Loucy (cell line): ENCODE measurements around the gene FNDC3A.

Source experiments
- H2AFZ ChIP-seq: fragments of 200-600 bp; sonication (generic); 2 replicates; pipeline ENCODE4 v1.6.0; 2016; ENCODE audit warnings: antibody characterized with exemption, mild to moderate bottlenecking, low read length, moderate library complexity
- H3F3A ChIP-seq: fragments of 200-600 bp; 2 replicates; pipeline ENCODE4 v1.6.0; 2016; ENCODE audit warnings: antibody characterized with exemption, low read depth, mild to moderate bottlenecking
- H3K27me3 ChIP-seq: fragments of 200-600 bp; sonication (generic); 2 replicates; pipeline ENCODE4 v1.6.1; 2014; ENCODE audit warnings: low read length, mild to moderate bottlenecking; ENCODE audit not compliant: insufficient read depth, poor library complexity, severe bottlenecking
- H3K36me3 ChIP-seq: fragments of 200-600 bp; sonication (generic); 2 replicates; pipeline ENCODE4 v1.6.1; 2016; ENCODE audit warnings: low read length; ENCODE audit not compliant: insufficient read depth
- H3K4me1 ChIP-seq: fragments of 200-600 bp; sonication (generic); 2 replicates; pipeline ENCODE4 v1.5.1; 2014; ENCODE audit warnings: low read length, mild to moderate bottlenecking; ENCODE audit not compliant: insufficient read depth, poor library complexity, severe bottlenecking
- H3K4me2 ChIP-seq: fragments of 200-600 bp; sonication (generic); 2 replicates; pipeline ENCODE4 v1.6.0; 2014; ENCODE audit warnings: antibody characterized with exemption, low read length, low read depth, mild to moderate bottlenecking; ENCODE audit not compliant: poor library complexity, severe bottlenecking
- H3K4me3 ChIP-seq: fragments of 200-600 bp; sonication (generic); 2 replicates; pipeline ENCODE4 v1.5.1; 2014; ENCODE audit warnings: low read length, mild to moderate bottlenecking, mixed read lengths; ENCODE audit not compliant: poor library complexity, severe bottlenecking
- H3K79me2 ChIP-seq: fragments of 200-600 bp; sonication (generic); 2 replicates; pipeline ENCODE4 v1.6.1; 2014; ENCODE audit warnings: low read length; ENCODE audit not compliant: insufficient read depth
- H3K9ac ChIP-seq: fragments of 200-600 bp; sonication (generic); 2 replicates; pipeline ENCODE4 v1.6.0; 2014; ENCODE audit warnings: mild to moderate bottlenecking, low read depth, low read length, moderate library complexity; ENCODE audit not compliant: poor library complexity, severe bottlenecking
- H3K9me2 ChIP-seq: fragments of 200-600 bp; sonication (generic); replicated peaks from 2 replicates; pipeline ENCODE4 v1.6.1; 2016; ENCODE audit warnings: low read depth, low read length, mixed read lengths
- H3K9me3 ChIP-seq: fragments of 200-600 bp; sonication (generic); 2 replicates; pipeline ENCODE4 v1.6.1; 2014; ENCODE audit warnings: mild to moderate bottlenecking, antibody characterized with exemption, low read length, low read depth; ENCODE audit not compliant: insufficient read depth
- H4K20me1 ChIP-seq: fragments of 200-600 bp; sonication (generic); 2 replicates; pipeline ENCODE4 v1.6.0; 2014; ENCODE audit warnings: antibody characterized with exemption, low read length, mild to moderate bottlenecking; ENCODE audit not compliant: insufficient read depth, poor library complexity, severe bottlenecking
- CTCF ChIP-seq: fragments of 200-600 bp; sonication (generic); conservative IDR thresholded peaks from 2 replicates; pipeline ENCODE4 v1.5.1; 2014; ENCODE audit warnings: mild to moderate bottlenecking, antibody characterized with exemption, low read length
- EZH2phosphoT487 ChIP-seq: fragments of 200-600 bp; IDR thresholded peaks from 2 replicates; pipeline ENCODE4 v1.6.1; 2018; ENCODE audit warnings: antibody characterized with exemption, mild to moderate bottlenecking, moderate library complexity, borderline replicate concordance

The FNDC3A gene

GRCh38 chr13:49220036-49220855 is 244.5 kb downstream of the FNDC3A start, which contains the start of gene MLNR:
MLNR (plus strand) TSS chr13:49220338; CDS start chr13:49220338, 0 bp downstream.
- H3K36me3 ChIP-seq, result no peaks in the 10 kb centered on the region
- H4K20me1 ChIP-seq, result no peaks in the 10 kb centered on the region
- peaks cover 13% of the 10 kb centered on the region for H3K27me3 ChIP-seq
- H3K9me2 ChIP-seq, result no peaks in the 10 kb centered on the region
- H3F3A ChIP-seq, result no peaks in the 10 kb centered on the region
- no peak within 1 kb of the TSS for H3K9ac ChIP-seq
- H3K4me1 ChIP-seq, result peaks cover 2% of the 10 kb centered on the region
- H3K4me2 ChIP-seq, result peak within 1 kb of the TSS; percentile 59
- no peaks in the 10 kb centered on the region for H3K79me2 ChIP-seq
- no peaks in the 10 kb centered on the region for H3K9me3 ChIP-seq
- peak within 1 kb of the TSS; percentile 61 for H3K4me3 ChIP-seq
- H2AFZ ChIP-seq, result peak within 1 kb of the TSS; percentile 62; the same call in 1 of the 2 replicates
- TF ChIP-seq EZH2phosphoT487 (no peak), CTCF (no peak)

- H3K27me3 ChIP-seq, result peaks cover 13% of the 10 kb centered on the region
- no peaks in the 10 kb centered on the region for H3F3A ChIP-seq
- H3K36me3 ChIP-seq, result no peaks in the 10 kb centered on the region
- no peak overlapping the region for H3K4me3 ChIP-seq
- no peaks in the 10 kb centered on the region for H4K20me1 ChIP-seq
- H3K4me1 ChIP-seq, result no peaks in the 10 kb centered on the region
- H3K9ac ChIP-seq, result no peak overlapping the region
- H3K9me2 ChIP-seq, result no peaks in the 10 kb centered on the region
- H3K9me3 ChIP-seq, result no peaks in the 10 kb centered on the region
- no peaks in the 10 kb centered on the region for H3K79me2 ChIP-seq
- TF ChIP-seq EZH2phosphoT487, result no peak
- TF ChIP-seq CTCF, result no peak
- H2AFZ ChIP-seq, result no peak overlapping the region
- H3K4me2 ChIP-seq, result no peak overlapping the region
These were observed 245.3 kb downstream of the FNDC3A start for GRCh38 chr13:49220856-49221589.

DNA sequence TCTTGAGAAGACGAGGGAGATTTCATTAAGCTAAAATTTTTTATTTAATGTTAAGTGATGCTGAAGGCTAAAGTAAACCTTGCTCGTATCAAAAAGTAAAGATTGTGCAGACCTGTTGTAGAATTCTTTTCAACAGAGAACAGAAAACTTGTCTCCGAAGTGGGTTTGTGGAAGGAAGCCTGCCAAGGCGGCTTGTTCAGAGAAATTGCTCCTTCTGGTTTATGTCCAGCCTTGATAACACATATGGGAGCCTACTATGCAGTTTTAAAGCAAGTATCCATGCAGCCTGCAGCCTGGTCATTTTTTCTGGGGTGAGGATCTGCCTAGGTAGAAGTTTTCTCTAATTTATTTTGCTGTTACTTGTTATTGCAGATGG is 245.9 kb downstream of the FNDC3A start:
- Histone ChIP-seq H3K27me3 (peaks cover 13% of the 10 kb centered on the region), H2AFZ (no peak overlapping the region), H3K9ac (no peak overlapping the region)

More for the DNA sequence above, 245.9 kb downstream of the FNDC3A start:
- H3K4me3 ChIP-seq, result no peak overlapping the region
- H3K79me2 ChIP-seq, result no peaks in the 10 kb centered on the region
- no peak for TF ChIP-seq CTCF
- no peak for TF ChIP-seq EZH2phosphoT487
- H3K9me3 ChIP-seq, result no peaks in the 10 kb centered on the region
- H3K36me3 ChIP-seq, result no peaks in the 10 kb centered on the region
- H3K4me2 ChIP-seq, result no peak overlapping the region
- H3K9me2 ChIP-seq, result no peaks in the 10 kb centered on the region
- H4K20me1 ChIP-seq, result no peaks in the 10 kb centered on the region
- H3F3A ChIP-seq, result no peaks in the 10 kb centered on the region
- no peaks in the 10 kb centered on the region for H3K4me1 ChIP-seq
